ENCODE data around the gene TRIP13.

The TRIP13 gene

GRCh38 chr5:903756-904096, 11.0 kb downstream of the TRIP13 start:
- no peak for DNase-seq (ENCODE audit: low spot score)
- no peak for TF ChIP-seq CTCF (IDR thresholded peaks at IDR 0.05; ENCODE audit: extremely low read depth, insufficient read depth, missing control alignments)
- in situ Hi-C loops (cut with MboI; ENCODE audit: low pct_unique_long_range_greater_than_20kb, low sequenced_read_pairs, unreplicated experiment), result loop anchor here (10.0 kb wide), 1 partner anchor 239 kb away; no protein-coding TSS in a partner anchor

- TF ChIP-seq CTCF (IDR thresholded peaks at IDR 0.05; ENCODE audit: extremely low read depth, insufficient read depth, missing control alignments), result no peak
- no peak for DNase-seq (ENCODE audit: low spot score)
- in situ Hi-C loops (cut with MboI; ENCODE audit: low pct_unique_long_range_greater_than_20kb, low sequenced_read_pairs, unreplicated experiment), result loop anchor here (10.0 kb wide), 1 partner anchor 240 kb away; no protein-coding TSS in a partner anchor
These were observed 12.5 kb downstream of the TRIP13 start for GRCh38 chr5:905139-905642.

GRCh38 chr5:907366-907910, 14.8 kb downstream of the TRIP13 start:
- no peak for DNase-seq (ENCODE audit: low spot score)
- in situ Hi-C loops (cut with MboI; ENCODE audit: low pct_unique_long_range_greater_than_20kb, low sequenced_read_pairs, unreplicated experiment), result loop anchor here (10.0 kb wide), 1 partner anchor 243 kb away; no protein-coding TSS in a partner anchor
- no peak for TF ChIP-seq CTCF (IDR thresholded peaks at IDR 0.05; ENCODE audit: extremely low read depth, insufficient read depth, missing control alignments)

- no peak for DNase-seq (ENCODE audit: low spot score)
- in situ Hi-C loops (cut with MboI; ENCODE audit: low pct_unique_long_range_greater_than_20kb, low sequenced_read_pairs, unreplicated experiment), result loop anchor here (10.0 kb wide), 1 partner anchor 243 kb away; no protein-coding TSS in a partner anchor
- TF ChIP-seq CTCF (IDR thresholded peaks at IDR 0.05; ENCODE audit: extremely low read depth, insufficient read depth, missing control alignments), result no peak
These were observed 15.5 kb downstream of the TRIP13 start for GRCh38 chr5:908172-908571.

GRCh38 chr5:909086-909485, 16.4 kb downstream of the TRIP13 start:
- in situ Hi-C loops (cut with MboI; ENCODE audit: low pct_unique_long_range_greater_than_20kb, low sequenced_read_pairs, unreplicated experiment), result loop anchor here (10.0 kb wide), 1 partner anchor 244 kb away; no protein-coding TSS in a partner anchor
- DNase-seq (ENCODE audit: low spot score), result no peak
- no peak for TF ChIP-seq CTCF (IDR thresholded peaks at IDR 0.05; ENCODE audit: extremely low read depth, insufficient read depth, missing control alignments)

- in situ Hi-C loops (cut with MboI; ENCODE audit: low pct_unique_long_range_greater_than_20kb, low sequenced_read_pairs, unreplicated experiment), result loop anchor here (10.0 kb wide), 1 partner anchor 245 kb away; no protein-coding TSS in a partner anchor
- no peak for TF ChIP-seq CTCF (IDR thresholded peaks at IDR 0.05; ENCODE audit: extremely low read depth, insufficient read depth, missing control alignments)
- no peak for DNase-seq (ENCODE audit: low spot score)
These were observed 17.5 kb downstream of the TRIP13 start for GRCh38 chr5:909994-910768.

Measured in GM13977 (cell line).